HepG2 (cell line): Measurements from ENCODE around the gene L2HGDH. TPM values are rescaled to one million over a fixed set of nuclear protein-coding genes. Genes with fewer than 3 reads are reported as not detected.

ENCODE experiments used
- ATAC-seq: fragments of 200-7000 bp; cut with Tn5 transposase; 3 replicates; pipeline ENCODE4 v1.9.1; 2020; ENCODE audit warnings: mild to moderate bottlenecking, moderate library complexity
- BruUV-seq: library from RNA; stranded (reverse); fragments of 400-500 nt; replicated peaks from 2 replicates; lab custom pipeline; 2021; lab: Mats Ljungman, UMichigan
- CTCF ChIA-PET: fragments of 300-600 bp; formaldehyde crosslinking; extraction: SDS; loops from one replicate; lab custom pipeline; 2021; ENCODE audit warnings: low total read pairs, inconsistent platforms, low intra/inter-chr PET ratio; lab: Yijun Ruan, JAX
- POLR2A ChIA-PET: fragments of 350-600 bp; sonication (Branson Sonifier 250); formaldehyde crosslinking; loops from one replicate; lab custom pipeline; 2020; ENCODE audit warnings: antibody characterized with exemption, inconsistent platforms; lab: Yijun Ruan, JAX
- DNase-seq: peaks from one replicate; pipeline ENCODE4 v3.0.0-alpha.2; 2015; ENCODE audit warnings: low spot score
- FAIRE-seq: peaks from 3 replicates; lab custom pipeline; 2011; peaks lifted over from hg19 to GRCh38; lab: Jason Lieb, UNC
- H2AFZ ChIP-seq: one replicate; pipeline ENCODE4 v1.6.1; 2011; ENCODE audit warnings: low read length, inconsistent platforms
- H3K27ac ChIP-seq: fragments of 300-600 bp; 3 replicates; pipeline ENCODE4 v1.8.0; 2011; ENCODE audit warnings: mixed run types, mild to moderate bottlenecking, mixed read lengths, low read length, inconsistent platforms; ENCODE audit not compliant: insufficient read depth; ENCODE audit errors: extremely low read length
- H3K27me3 ChIP-seq, 2 experiments: fragments of 200-600 bp in 1 of 2; 2 replicates in 1 of 2; 3 replicates in 1 of 2; pipeline versions ENCODE4 v1.6.0 to v1.8.0; 2011; ENCODE audit warnings: low read length in 2 of 2, mild to moderate bottlenecking in 2 of 2, moderate library complexity in 2 of 2, inconsistent platforms in 1 of 2; ENCODE audit not compliant: insufficient read depth in 2 of 2, control insufficient read depth in 1 of 2
- H3K36me3 ChIP-seq, 2 experiments: fragments of 200-600 bp in 1 of 2; replicated peaks in 1 of 2; 2 replicates in 1 of 2; 3 replicates in 1 of 2; pipeline versions ENCODE4 v1.5.1 to v1.8.0; 2011; ENCODE audit warnings: low read length in 2 of 2, inconsistent platforms in 1 of 2; ENCODE audit not compliant: insufficient read depth in 2 of 2, control insufficient read depth in 1 of 2
- H3K4me1 ChIP-seq: 2 replicates; pipeline ENCODE4 v1.5.1; 2012; ENCODE audit warnings: low read length, inconsistent platforms; ENCODE audit not compliant: insufficient read depth
- H3K4me2 ChIP-seq: 2 replicates; pipeline ENCODE4 v1.6.0; 2011; ENCODE audit warnings: low read depth, low read length, inconsistent platforms
- H3K4me3 ChIP-seq, 3 experiments: fragments of 200-600 bp in 1 of 3; sonication (generic), shearing (Covaris generic) in 1 of 3; replicated peaks in 1 of 3; 2 replicates each; pipeline ENCODE4 v1.5.1; 2011 to 2016; ENCODE audit warnings: low read length in 3 of 3, inconsistent platforms in 2 of 3, low read depth in 2 of 3, mild to moderate bottlenecking in 2 of 3, control low read depth in 1 of 3, mixed read lengths in 1 of 3; ENCODE audit not compliant: insufficient read depth in 1 of 3
- H3K79me2 ChIP-seq: one replicate; pipeline ENCODE4 v1.6.1; 2011; ENCODE audit warnings: low read length, inconsistent platforms; ENCODE audit not compliant: insufficient read depth
- H3K9ac ChIP-seq: 2 replicates; pipeline ENCODE4 v1.6.0; 2011; ENCODE audit warnings: mild to moderate bottlenecking, low read depth, low read length, inconsistent platforms; ENCODE audit not compliant: insufficient read depth
- H3K9me3 ChIP-seq: 2 replicates; pipeline ENCODE4 v1.5.1; 2012; ENCODE audit warnings: mild to moderate bottlenecking, low read length
- H4K20me1 ChIP-seq: 2 replicates; pipeline ENCODE4 v1.6.0; 2011; ENCODE audit warnings: inconsistent platforms, mild to moderate bottlenecking, low read length, moderate library complexity; ENCODE audit not compliant: insufficient read depth
- AGO1 ChIP-seq: fragments of 200-400 bp; formaldehyde crosslinking; IDR thresholded peaks from 2 replicates; pipeline ENCODE4 v1.6.1; 2017; ENCODE audit warnings: mild to moderate bottlenecking, low read depth, low read length, moderate library complexity; ENCODE audit not compliant: poor library complexity, severe bottlenecking
- ASH2L ChIP-seq: fragments of 300-600, 200-600 bp; sonication (generic); IDR thresholded peaks from 2 replicates; pipeline ENCODE4 v1.7.0; 2017; ENCODE audit warnings: low read depth, mild to moderate bottlenecking, moderate library complexity, mixed read lengths, low read length; ENCODE audit not compliant: insufficient read length
- ATM ChIP-seq: fragments of 450-650 bp; IDR thresholded peaks from 2 replicates; pipeline ENCODE4 v1.7.1; 2017; ENCODE audit warnings: mild to moderate bottlenecking, borderline replicate concordance
- BRCA1 ChIP-seq: sonication (generic); formaldehyde crosslinking; IDR thresholded peaks from 2 replicates; pipeline ENCODE4 v1.4.0; 2020; ENCODE audit warnings: missing genetic modification reagents
- GATAD2A ChIP-seq: IDR thresholded peaks from 2 replicates; pipeline ENCODE4 v1.6.1; 2016
- GTF2F1 ChIP-seq: fragments of 150-350 bp; IDR thresholded peaks from 2 replicates; pipeline ENCODE4 v1.6.1; 2014; ENCODE audit warnings: low read length
- HMG20B ChIP-seq: conservative IDR thresholded peaks from 2 replicates; pipeline ENCODE4 v1.6.1; 2016; ENCODE audit warnings: missing genetic modification reagents, missing compliant biosample characterization
- HNRNPLL ChIP-seq: fragments of 200-400 bp; formaldehyde crosslinking; IDR thresholded peaks from 2 replicates; pipeline ENCODE4 v1.6.1; 2017; ENCODE audit warnings: mild to moderate bottlenecking, low read depth, low read length; ENCODE audit not compliant: poor library complexity, severe bottlenecking
- KDM4B ChIP-seq: sonication (generic); formaldehyde crosslinking; IDR thresholded peaks from 2 replicates; pipeline ENCODE4 v1.4.0; 2020; ENCODE audit warnings: missing genetic modification reagents
- MYPOP ChIP-seq: sonication (generic); formaldehyde crosslinking; IDR thresholded peaks from 2 replicates; pipeline ENCODE4 v1.8.1; 2023; ENCODE audit warnings: mild to moderate bottlenecking, moderate library complexity, missing genetic modification reagents
- PLRG1 ChIP-seq: fragments of 450-650 bp; conservative IDR thresholded peaks from 2 replicates; pipeline ENCODE4 v1.6.1; 2016
- TARDBP ChIP-seq: sonication (generic); formaldehyde crosslinking; IDR thresholded peaks from 2 replicates; pipeline ENCODE4 v1.8.0; 2022; ENCODE audit warnings: mild to moderate bottlenecking, missing genetic modification reagents
- THAP8 ChIP-seq: sonication (generic); formaldehyde crosslinking; IDR thresholded peaks from 2 replicates; pipeline ENCODE4 v1.5.1; 2020; ENCODE audit warnings: missing genetic modification reagents, mild to moderate bottlenecking, borderline replicate concordance
- ZMYM2 ChIP-seq: sonication (generic); formaldehyde crosslinking; IDR thresholded peaks from 2 replicates; pipeline ENCODE4 v1.8.0; 2022; ENCODE audit warnings: mild to moderate bottlenecking, missing genetic modification reagents
- ZNF30 ChIP-seq: sonication (generic); formaldehyde crosslinking; IDR thresholded peaks from 2 replicates; pipeline ENCODE4 v1.5.0; 2020; ENCODE audit warnings: mild to moderate bottlenecking, missing genetic modification reagents
- ZNF446 ChIP-seq: sonication (generic); formaldehyde crosslinking; IDR thresholded peaks from 2 replicates; pipeline ENCODE4 v1.5.0; 2020; ENCODE audit warnings: mild to moderate bottlenecking, missing genetic modification reagents
- ZNF496 ChIP-seq: sonication (generic); formaldehyde crosslinking; IDR thresholded peaks from 2 replicates; pipeline ENCODE4 v1.8.1; 2023; ENCODE audit warnings: mild to moderate bottlenecking, moderate library complexity, missing genetic modification reagents; ENCODE audit not compliant: insufficient replicate concordance
- ZNF605 ChIP-seq: sonication (generic); formaldehyde crosslinking; IDR thresholded peaks from 2 replicates; pipeline ENCODE4 v1.8.0; 2022; ENCODE audit warnings: mild to moderate bottlenecking, missing genetic modification reagents
- ZNF691 ChIP-seq: sonication (generic); formaldehyde crosslinking; IDR thresholded peaks from 2 replicates; pipeline ENCODE4 v1.4.0; 2020; ENCODE audit warnings: missing genetic modification reagents, low read depth, mild to moderate bottlenecking, borderline replicate concordance
- ZNF709 ChIP-seq: sonication (generic); formaldehyde crosslinking; IDR thresholded peaks from 2 replicates; pipeline ENCODE4 v1.5.0; 2020; ENCODE audit warnings: mild to moderate bottlenecking, missing genetic modification reagents
- ZSCAN25 ChIP-seq: sonication (generic); formaldehyde crosslinking; IDR thresholded peaks from 2 replicates; pipeline ENCODE4 v1.8.0; 2022; ENCODE audit warnings: mild to moderate bottlenecking, missing genetic modification reagents
- WGBS: methylation state at CpG from one replicate; pipeline ENCODE4 v1.1.6; 2017; ENCODE audit warnings: low lambda C conversion rate; 5-methylcytosine and 5-hydroxymethylcytosine counted together
- in situ Hi-C: cut with HindIII; loops from 2 replicates; pipeline ENCODE4 v1.10.0; 2017; ENCODE audit warnings: low pct_unique_long_range_greater_than_20kb; ENCODE audit not compliant: extremely low pct_ligation_motif_present
- intact Hi-C: fragments of 100-400 bp; cut with micrococcal nuclease; formaldehyde crosslinking; loops from one replicate; pipeline ENCODE4 v1.10.0; 2022; ENCODE audit not compliant: unreplicated experiment
- polyA plus RNA-seq, 8 experiments: library from polyadenylated mRNA; depleted of rRNA in 3 of 8; stranded (reverse) in 7 of 8; unstranded in 1 of 8; fragments of >200 nt; fragmentation: Illumina TruSeq in 4 of 8; extraction: Trizol in 4 of 8; gene quantifications; 2 replicates each; pipeline versions ENCODE4 v1.2.1 to v1.2.3, GENCODE V29; 2011 to 2016; ENCODE audit warnings: low read depth in 4 of 8, missing spikeins in 1 of 8, mixed read lengths in 1 of 8; ENCODE audit not compliant: insufficient read depth in 1 of 8
- total RNA-seq, 5 experiments: library from RNA; depleted of rRNA; stranded (reverse); fragments of >200 nt; fragmentation: Illumina TruSeq; extraction: Trizol; gene quantifications; 2 replicates each; pipeline ENCODE4 v1.2.3, GENCODE V29; 2016; ENCODE audit warnings: low read depth in 1 of 5

Gene L2HGDH
- total and polyA plus RNA-seq, 2 of the 13 experiments (the other 11 are each of a cell fraction or from before 2014, with no cell fraction given) = 3.3 to 5.0 TPM

GRCh38 chr14:50334211-50334610 is 22.2 kb upstream of the L2HGDH start:
- in situ Hi-C loops = no loop called here

GRCh38 chr14:50333014-50333509 is 21.0 kb upstream of the L2HGDH start:
- H3K27me3 ChIP-seq = no peaks in the 10 kb centered on the region
- H3K4me3 ChIP-seq = no peak overlapping the region
- H3K4me2 ChIP-seq = no peak overlapping the region
- in situ Hi-C loops (no loop called here), intact Hi-C loops (no loop called here)
- H3K9me3 ChIP-seq = no peaks in the 10 kb centered on the region
- H3K4me1 ChIP-seq = peaks cover 14% of the 10 kb centered on the region
- ATAC-seq (no peak), DNase-seq (no peak), FAIRE-seq (no peak)
- H3K9ac ChIP-seq = no peak overlapping the region
- CTCF ChIA-PET = no interaction called here
- POLR2A ChIA-PET = no interaction called here
- H3K36me3 ChIP-seq = 0 out of 5 replicates have a peak, but pooled peaks cover 0 to 16% of the 10 kb centered on the region in 2 experiments
- H3K79me2 ChIP-seq = no peaks in the 10 kb centered on the region
- WGBS = 97% methylated on average over 3 of the region's 3 CpGs
- no TSS peak for BruUV-seq
- no peak overlapping the region for H2AFZ ChIP-seq
- H3K27ac ChIP-seq = no peak overlapping the region
- no peaks in the 10 kb centered on the region for H4K20me1 ChIP-seq
- TF ChIP-seq GTF2F1 (no peak), ZNF446 (CRISPR knock-in tag) (no peak), PLRG1 (no peak), ZNF709 (CRISPR knock-in tag) (no peak), MYPOP (CRISPR knock-in tag) (no peak), ZNF30 (CRISPR knock-in tag) (no peak), ZNF691 (CRISPR knock-in tag) (no peak), THAP8 (CRISPR knock-in tag) (no peak), HNRNPLL (no peak), AGO1 (no peak), ZMYM2 (CRISPR knock-in tag) (no peak)

More at GRCh38 chr14:50334211-50334610, 22.2 kb upstream of the L2HGDH start:
- ATAC-seq = no peak
- TF ChIP-seq ZNF605 (CRISPR knock-in tag) (no peak), HMG20B (CRISPR knock-in tag) (no peak), ASH2L (no peak), ATM (no peak), ZSCAN25 (CRISPR knock-in tag) (no peak), TARDBP (no peak), ZNF496 (no peak), BRCA1 (CRISPR knock-in tag) (no peak), GATAD2A (no peak), KDM4B (CRISPR knock-in tag) (no peak)
- no peak overlapping the region for H3K4me3 ChIP-seq
- no peaks in the 10 kb centered on the region for H3K27me3 ChIP-seq
- intact Hi-C loops = no loop called here
- H4K20me1 ChIP-seq = no peaks in the 10 kb centered on the region
- BruUV-seq = no TSS peak
- no peak overlapping the region for H3K27ac ChIP-seq
- no peak for DNase-seq
- peaks cover 2 to 16% of the 10 kb centered on the region in 2 experiments; a peak in 1 of 5 replicates for H3K36me3 ChIP-seq
- CTCF ChIA-PET = no interaction called here
- no peaks in the 10 kb centered on the region for H3K9me3 ChIP-seq
- H3K4me1 ChIP-seq = peaks cover 14% of the 10 kb centered on the region
- no peak overlapping the region for H3K4me2 ChIP-seq
- no peak overlapping the region for H2AFZ ChIP-seq
- 96% methylated on average over 8 of the region's 8 CpGs for whole genome bisulfite sequencing
- H3K9ac ChIP-seq = no peak overlapping the region
- no peak for FAIRE-seq
- no peaks in the 10 kb centered on the region for H3K79me2 ChIP-seq
- POLR2A ChIA-PET = no interaction called here
